GM13977 (cell line): Measurements from ENCODE around the gene PTPN9.

ENCODE experiments used
- DNase-seq: peaks from one replicate; pipeline ENCODE4 v3.0.0; 2012; ENCODE audit warnings: low spot score
- in situ Hi-C: fragments of 300-500 bp; cut with MboI; formaldehyde crosslinking; loops from one replicate; pipeline ENCODE4 v1.12.0; 2022; ENCODE audit warnings: low sequenced_read_pairs, low pct_unique_long_range_greater_than_20kb, mixed read lengths, inconsistent platforms; ENCODE audit not compliant: unreplicated experiment
- TF ChIP-seq, protein P1 (sequence below): IDR thresholded peaks from 2 replicates; pipeline ENCODE4 v1.5.1; 2012; ENCODE audit warnings: mild to moderate bottlenecking, control low read depth; ENCODE audit not compliant: insufficient read depth; ENCODE audit errors: extremely low read depth, missing control alignments

The PTPN9 gene

DNA sequence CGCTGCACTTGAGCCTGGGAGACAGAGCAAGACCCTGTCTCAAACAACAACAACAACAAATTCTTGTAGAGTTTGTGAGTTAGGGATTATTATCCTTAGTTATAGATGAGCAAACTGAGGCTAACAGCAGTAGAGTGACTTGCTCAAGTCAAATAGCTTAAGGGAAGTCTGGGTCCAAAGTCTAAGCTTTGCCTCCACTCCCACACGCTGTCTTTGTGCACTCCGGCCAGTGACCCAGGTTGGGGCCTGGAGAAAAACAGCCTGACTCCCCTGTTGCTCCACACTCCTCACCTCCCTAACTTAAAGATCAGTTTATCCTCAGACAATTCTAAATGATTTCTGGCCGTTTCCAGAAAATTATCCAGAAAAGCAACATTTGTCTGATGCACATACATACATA is 118.5 kb downstream of the PTPN9 start:
- in situ Hi-C loops: no loop called here
- no peak for DNase-seq
- TF ChIP-seq, protein P1, sequence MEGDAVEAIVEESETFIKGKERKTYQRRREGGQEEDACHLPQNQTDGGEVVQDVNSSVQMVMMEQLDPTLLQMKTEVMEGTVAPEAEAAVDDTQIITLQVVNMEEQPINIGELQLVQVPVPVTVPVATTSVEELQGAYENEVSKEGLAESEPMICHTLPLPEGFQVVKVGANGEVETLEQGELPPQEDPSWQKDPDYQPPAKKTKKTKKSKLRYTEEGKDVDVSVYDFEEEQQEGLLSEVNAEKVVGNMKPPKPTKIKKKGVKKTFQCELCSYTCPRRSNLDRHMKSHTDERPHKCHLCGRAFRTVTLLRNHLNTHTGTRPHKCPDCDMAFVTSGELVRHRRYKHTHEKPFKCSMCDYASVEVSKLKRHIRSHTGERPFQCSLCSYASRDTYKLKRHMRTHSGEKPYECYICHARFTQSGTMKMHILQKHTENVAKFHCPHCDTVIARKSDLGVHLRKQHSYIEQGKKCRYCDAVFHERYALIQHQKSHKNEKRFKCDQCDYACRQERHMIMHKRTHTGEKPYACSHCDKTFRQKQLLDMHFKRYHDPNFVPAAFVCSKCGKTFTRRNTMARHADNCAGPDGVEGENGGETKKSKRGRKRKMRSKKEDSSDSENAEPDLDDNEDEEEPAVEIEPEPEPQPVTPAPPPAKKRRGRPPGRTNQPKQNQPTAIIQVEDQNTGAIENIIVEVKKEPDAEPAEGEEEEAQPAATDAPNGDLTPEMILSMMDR: no peak

DNA sequence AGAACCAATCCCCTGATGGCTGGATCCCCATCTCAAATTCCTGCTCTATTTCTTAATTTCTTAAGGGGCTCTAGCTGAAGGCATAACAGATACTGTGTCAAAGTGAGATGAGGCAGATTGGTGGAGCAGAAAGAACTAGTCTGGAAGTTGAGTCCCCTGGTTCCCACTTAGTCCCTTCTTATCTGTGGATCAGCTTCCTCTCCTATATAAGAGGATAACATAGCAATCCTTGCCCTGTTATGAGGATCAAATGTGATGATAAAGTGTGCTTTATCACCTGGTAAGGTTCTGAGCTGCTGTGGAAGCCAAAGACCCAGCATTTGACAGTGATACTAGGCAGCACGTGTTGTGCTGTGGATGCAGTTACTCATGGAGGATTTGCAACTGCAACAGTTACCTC is 119.5 kb downstream of the PTPN9 start:
- in situ Hi-C loops: no loop called here
- TF ChIP-seq, protein P1: no peak
- DNase-seq: no peak

DNA sequence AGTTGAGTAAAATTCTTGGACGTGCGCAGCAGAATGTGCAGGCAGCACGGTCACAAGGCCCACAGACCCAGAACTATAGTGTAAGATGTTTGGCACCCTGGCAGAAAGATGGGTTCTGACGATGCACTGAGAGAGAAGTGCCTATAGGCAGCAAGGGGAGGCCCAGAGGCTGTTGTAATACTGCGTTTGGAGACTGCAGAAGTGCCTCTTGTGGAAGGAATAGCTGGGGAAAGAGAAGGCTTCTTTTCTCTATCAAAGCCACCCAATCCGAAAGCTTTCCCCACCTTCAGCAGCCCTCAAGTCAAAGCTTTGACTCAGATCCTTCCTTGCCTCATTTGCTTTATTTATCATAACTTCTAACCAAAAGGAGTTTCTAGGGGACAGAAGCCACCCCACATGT is 122.4 kb downstream of the PTPN9 start:
- no peak for DNase-seq
- TF ChIP-seq, protein P1: no peak
- in situ Hi-C loops: no loop called here

DNA sequence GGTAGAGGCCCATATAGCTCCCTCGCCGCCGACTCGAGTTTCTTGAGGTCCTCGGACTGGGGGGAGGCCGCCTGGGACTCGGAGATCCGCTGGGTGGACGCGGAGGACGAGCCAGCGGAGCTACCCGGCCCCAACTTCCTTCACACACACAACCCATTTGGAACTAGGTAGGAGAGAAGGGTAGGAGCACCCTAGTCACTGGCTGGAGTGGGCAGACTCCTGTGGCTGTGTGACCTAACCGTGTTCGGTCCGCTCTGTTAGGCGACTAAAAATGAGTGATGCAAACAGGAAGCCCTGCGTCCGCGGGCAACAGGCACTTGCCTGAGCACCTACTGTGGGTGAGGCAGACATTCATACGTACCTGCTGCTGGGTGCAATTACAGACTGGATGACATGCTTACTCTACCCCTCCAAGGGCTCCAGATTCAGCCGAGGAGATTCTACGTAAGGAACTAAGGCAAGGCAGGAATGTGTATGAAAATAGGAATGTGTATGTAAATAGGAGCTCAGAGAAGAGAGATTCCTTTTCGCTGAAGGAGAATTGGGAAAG is 123.1 kb downstream of the PTPN9 start:
- DNase-seq: peak; percentile 58
- in situ Hi-C loops: no loop called here
- TF ChIP-seq, protein P1: no peak

DNA sequence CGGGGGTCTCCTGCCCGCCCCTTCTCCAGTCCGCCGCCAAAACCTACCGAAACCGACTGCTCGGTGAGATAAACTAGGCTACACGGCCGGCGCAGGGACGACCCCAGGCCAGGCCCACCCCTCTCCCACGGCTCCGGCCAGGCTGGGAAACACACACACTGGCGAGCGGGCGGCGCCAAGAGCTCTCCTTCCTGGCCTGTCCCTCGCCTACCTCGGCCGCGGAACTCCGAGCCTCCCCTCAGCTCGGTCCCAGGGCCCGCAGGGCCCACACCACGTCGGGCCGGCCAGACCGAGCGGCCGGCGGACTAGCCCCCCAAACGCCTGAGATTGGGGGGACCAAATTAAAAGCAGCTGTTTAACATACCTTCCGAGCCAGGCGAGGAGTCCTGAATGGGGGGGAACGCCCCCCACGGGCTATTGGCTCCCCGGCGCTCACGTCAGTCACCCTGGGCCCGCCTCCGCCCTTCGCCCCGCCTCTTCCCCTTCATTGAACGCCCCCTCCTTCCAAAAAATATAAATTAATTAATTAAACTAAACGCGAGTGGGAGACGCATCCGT is 123.6 kb downstream of the PTPN9 start:
- in situ Hi-C loops: no loop called here
- TF ChIP-seq, protein P1: no peak
- peak; percentile 87 for DNase-seq

DNA sequence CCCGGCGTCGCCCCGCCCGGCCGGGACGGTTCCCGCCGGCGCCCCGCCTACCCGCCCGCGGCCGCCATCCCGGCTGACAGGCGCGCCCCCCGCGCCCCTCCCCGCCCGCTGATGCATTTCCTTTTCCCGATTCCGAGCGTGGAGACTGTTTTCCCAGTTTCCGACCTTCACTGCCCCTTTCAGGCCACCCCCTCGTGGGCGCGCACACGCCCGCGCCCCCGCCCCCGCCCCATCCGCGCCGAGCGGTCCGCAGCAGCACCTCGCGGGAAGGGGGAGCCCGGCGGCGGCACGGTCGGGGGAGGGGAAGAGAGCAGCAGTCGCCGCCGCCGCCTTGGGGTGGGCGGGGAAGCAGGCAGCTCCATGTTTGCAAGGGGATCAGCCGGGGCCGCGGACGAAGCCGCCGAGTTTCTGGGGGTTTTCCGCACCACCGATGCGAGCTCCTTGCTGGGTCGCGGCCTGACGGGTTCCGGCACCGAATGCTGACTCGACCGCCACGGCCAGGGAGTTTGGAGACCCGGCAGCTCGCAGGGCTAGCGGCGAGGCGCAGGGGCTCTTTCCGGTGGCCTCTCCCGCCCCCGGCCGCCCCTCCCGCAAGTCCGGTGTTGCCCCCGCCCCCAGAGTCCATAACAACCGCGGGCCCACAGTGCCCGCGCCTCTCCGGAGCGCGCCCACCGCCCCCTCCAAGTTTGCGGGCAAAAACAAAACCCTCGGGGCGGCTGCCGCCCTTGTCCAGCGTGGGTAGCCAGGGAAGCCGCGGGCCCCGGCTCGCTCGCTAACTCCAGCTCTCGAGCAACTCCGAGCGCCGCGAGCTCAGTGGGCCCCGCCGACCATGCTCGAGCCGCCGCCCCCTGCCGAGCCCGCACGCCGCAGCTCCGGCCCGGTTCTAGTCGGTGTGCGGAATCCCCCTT is 124.4 kb downstream of the PTPN9 start:
- peak; percentile 74 for DNase-seq
- in situ Hi-C loops: no loop called here
- TF ChIP-seq, protein P1: no peak
